Kidney epithelial cell (primary cell): ENCODE results near the gene STAG1. TPM values are rescaled to one million over a fixed set of nuclear protein-coding genes. Genes with fewer than 3 reads are reported as not detected.
"Not testable (repeated sequence)": the region's sequence is repeated elsewhere in the genome, so short reads cannot be mapped to it uniquely, and the experiment has no call there.

Experiments
- DNase-seq: peaks from one replicate; pipeline ENCODE4 v3.0.0-alpha.2; 2010; ENCODE audit warnings: low read depth
- H3K27me3 ChIP-seq: 2 replicates; pipeline ENCODE4 v1.6.0; 2011; ENCODE audit warnings: low read length; ENCODE audit not compliant: control insufficient read depth, insufficient read depth
- H3K36me3 ChIP-seq: 2 replicates; pipeline ENCODE4 v1.5.1; 2011; ENCODE audit warnings: low read length; ENCODE audit not compliant: control insufficient read depth, insufficient read depth
- H3K4me3 ChIP-seq: 2 replicates; pipeline ENCODE4 v1.5.1; 2011; ENCODE audit warnings: low read depth, mild to moderate bottlenecking, control low read depth, low read length
- CTCF ChIP-seq: IDR thresholded peaks from 2 replicates; pipeline ENCODE4 v1.5.1; 2011; ENCODE audit warnings: mild to moderate bottlenecking, moderate library complexity, low read length, control low read depth, inconsistent platforms; ENCODE audit not compliant: insufficient read depth, poor library complexity, severe bottlenecking
- total RNA-seq: library from RNA; depleted of rRNA; stranded (reverse); fragments of >200 nt; gene quantifications from 2 replicates; pipeline ENCODE4 v1.2.3, GENCODE V29; 2015

The STAG1 gene
- total RNA-seq, 1 donor from 2014 or later = 20.7 TPM

DNA sequence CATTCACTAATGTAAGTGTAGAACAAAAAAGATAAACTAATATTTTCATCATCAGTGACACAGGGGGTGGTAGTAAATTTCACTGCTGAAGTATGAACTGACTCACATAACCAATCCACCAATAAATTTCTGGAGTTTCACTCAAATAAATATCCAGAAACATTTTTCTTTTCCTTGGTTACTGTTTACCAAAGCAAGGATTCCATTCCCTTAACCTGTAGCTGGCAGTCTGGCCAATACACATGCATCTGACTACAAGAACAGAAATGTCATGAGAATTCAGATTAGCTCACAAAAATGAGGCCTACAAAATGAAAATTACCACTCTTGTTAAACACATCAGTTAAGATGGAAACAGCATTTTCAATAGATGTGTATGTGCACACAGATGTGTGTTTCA lies 80.3 kb downstream of the STAG1 start:
- Histone ChIP-seq H3K36me3 (no peaks in the 10 kb centered on the region), H3K27me3 (no peaks in the 10 kb centered on the region), H3K4me3 (no peak overlapping the region)
- TF ChIP-seq CTCF = no peak
- DNase-seq = no peak

- TF ChIP-seq CTCF = no peak
- H3K4me3 ChIP-seq = no peak overlapping the region
- H3K27me3 ChIP-seq = no peaks in the 10 kb centered on the region
- H3K36me3 ChIP-seq = no peaks in the 10 kb centered on the region
- DNase-seq = no peak
These were observed 82.0 kb downstream of the STAG1 start for GRCh38 chr3:136670166-136670565.

GRCh38 chr3:136667081-136667480 lies 85.1 kb downstream of the STAG1 start:
- Histone ChIP-seq H3K27me3 (no peaks in the 10 kb centered on the region), H3K4me3 (no peak overlapping the region), H3K36me3 (no peaks in the 10 kb centered on the region)
- DNase-seq = no peak
- no peak for TF ChIP-seq CTCF

- not testable (repeated sequence) for DNase-seq, H3K27me3 ChIP-seq, H3K4me3 ChIP-seq, H3K36me3 ChIP-seq
These were observed 85.9 kb downstream of the STAG1 start for GRCh38 chr3:136666301-136666700.

- Histone ChIP-seq H3K27me3 (no peaks in the 10 kb centered on the region), H3K36me3 (no peaks in the 10 kb centered on the region), H3K4me3 (no peak overlapping the region)
- TF ChIP-seq CTCF = no peak
- DNase-seq = no peak
These were observed 87.4 kb downstream of the STAG1 start for GRCh38 chr3:136664771-136665170.

- H3K27me3 ChIP-seq = no peaks in the 10 kb centered on the region
- H3K4me3 ChIP-seq = no peak overlapping the region
- no peak for TF ChIP-seq CTCF
- no peak for DNase-seq
- no peaks in the 10 kb centered on the region for H3K36me3 ChIP-seq
These were observed 90.9 kb downstream of the STAG1 start for GRCh38 chr3:136661282-136661681.
